H1 (cell line): Measurements from ENCODE around the gene COL16A1. TPM values are rescaled to one million over a fixed set of nuclear protein-coding genes. Genes with fewer than 3 reads are reported as not detected.

Experiments
- CTCF ChIA-PET: fragments of 300-600 bp; sonication (Branson Sonifier 250); formaldehyde crosslinking; loops from one replicate; lab custom pipeline; 2021; ENCODE audit not compliant: partially characterized antibody; lab: Charles Lee
- POLR2A ChIA-PET: fragments of 300-600 bp; sonication (Branson Sonifier 250); formaldehyde crosslinking; loops from one replicate; lab custom pipeline; 2021; ENCODE audit warnings: inconsistent platforms; ENCODE audit not compliant: partially characterized antibody; lab: Charles Lee
- DNase-seq, 2 experiments: peaks; one replicate each; pipeline versions ENCODE4 v3.0.0 to v3.0.0-alpha.2; 2010 to 2022; ENCODE audit warnings: low spot score in 2 of 2, low read depth in 1 of 2, mixed read lengths in 1 of 2
- FAIRE-seq: peaks from 2 replicates; lab custom pipeline; 2011; peaks lifted over from hg19 to GRCh38; lab: Jason Lieb, UNC
- H2AFZ ChIP-seq: 2 replicates; pipeline ENCODE4 v1.8.1; 2012; ENCODE audit warnings: low read length, inconsistent platforms
- H2AK5ac ChIP-seq: 2 replicates; pipeline ENCODE4 v1.6.1; 2013; ENCODE audit warnings: low read depth, low read length
- H2BK120ac ChIP-seq: replicated peaks from 2 replicates; pipeline ENCODE3; 2013; ENCODE audit warnings: low read depth, low read length, inconsistent platforms
- H2BK12ac ChIP-seq: 2 replicates; pipeline ENCODE4 v1.6.1; 2013; ENCODE audit warnings: low read depth, low read length
- H2BK15ac ChIP-seq: 2 replicates; pipeline ENCODE4 v1.6.1; 2013; ENCODE audit warnings: low read length
- H2BK20ac ChIP-seq: 2 replicates; pipeline ENCODE4 v1.6.1; 2013; ENCODE audit warnings: low read length
- H2BK5ac ChIP-seq: 2 replicates; pipeline ENCODE4 v1.6.1; 2013; ENCODE audit warnings: low read depth, low read length
- H3K14ac ChIP-seq: 2 replicates; pipeline ENCODE4 v1.6.1; 2013; ENCODE audit warnings: inconsistent platforms; ENCODE audit not compliant: insufficient read length
- H3K18ac ChIP-seq: 2 replicates; pipeline ENCODE4 v1.6.1; 2013; ENCODE audit warnings: low read length; ENCODE audit errors: extremely low read depth
- H3K23ac ChIP-seq: 2 replicates; pipeline ENCODE4 v1.6.1; 2013; ENCODE audit warnings: inconsistent platforms; ENCODE audit not compliant: insufficient read length
- H3K23me2 ChIP-seq: 2 replicates; pipeline ENCODE4 v1.6.1; 2013; ENCODE audit warnings: low read depth, low read length
- H3K27ac ChIP-seq: 2 replicates; pipeline ENCODE4 v1.6.1; 2011; ENCODE audit warnings: low read depth, low read length, inconsistent platforms
- H3K27me3 ChIP-seq, 4 experiments: replicated peaks in 1 of 4; 1 replicate in 1 of 4; 2 replicates in 3 of 4; pipeline versions ENCODE4 v1.6.1 to v1.8.1; 2011 to 2013; ENCODE audit warnings: low read length in 3 of 4, mild to moderate bottlenecking in 3 of 4, inconsistent platforms in 2 of 4, mixed read lengths in 2 of 4, moderate library complexity in 1 of 4; ENCODE audit not compliant: control insufficient read depth in 3 of 4, insufficient read depth in 3 of 4; ENCODE audit errors: extremely low read depth in 1 of 4
- H3K36me3 ChIP-seq, 4 experiments: 2 replicates each; pipeline versions ENCODE4 v1.6.1 to v1.8.1; 2011 to 2013; ENCODE audit warnings: mild to moderate bottlenecking in 4 of 4, low read length in 3 of 4, moderate library complexity in 2 of 4, control low read depth in 1 of 4, inconsistent platforms in 1 of 4; ENCODE audit not compliant: insufficient read depth in 4 of 4, control insufficient read depth in 2 of 4
- H3K4ac ChIP-seq: replicated peaks from 2 replicates; pipeline ENCODE3; 2013; ENCODE audit warnings: low read length, low read depth, mixed read lengths, inconsistent platforms; ENCODE audit not compliant: insufficient read length
- H3K4me1 ChIP-seq, 4 experiments: replicated peaks in 1 of 4; 1 replicate in 1 of 4; 2 replicates in 3 of 4; pipeline versions ENCODE4 v1.6.1 to v1.8.1; 2011 to 2013; ENCODE audit warnings: low read length in 3 of 4, inconsistent platforms in 2 of 4, mixed read lengths in 1 of 4; ENCODE audit not compliant: insufficient read depth in 4 of 4, control insufficient read depth in 3 of 4
- H3K4me2 ChIP-seq, 2 experiments: 2 replicates each; pipeline versions ENCODE4 v1.6.1 to v1.8.1; 2011 to 2013; ENCODE audit warnings: low read depth in 2 of 2, low read length in 2 of 2, control low read depth in 1 of 2, inconsistent platforms in 1 of 2, mild to moderate bottlenecking in 1 of 2; ENCODE audit not compliant: insufficient read depth in 1 of 2
- H3K4me3 ChIP-seq, 4 experiments: fragments of 200-600, 300-600 bp in 1 of 4; sonication (generic), shearing (Covaris generic), sonication (Bioruptor Twin) in 1 of 4; 2 replicates each; pipeline versions ENCODE4 v1.5.1 to v1.8.1; 2011 to 2016; ENCODE audit warnings: low read length in 4 of 4, low read depth in 3 of 4, control low read depth in 2 of 4, inconsistent platforms in 2 of 4, mild to moderate bottlenecking in 2 of 4, mixed read lengths in 1 of 4, moderate library complexity in 1 of 4; ENCODE audit not compliant: insufficient read depth in 2 of 4; ENCODE audit errors: extremely low read depth in 1 of 4
- H3K56ac ChIP-seq: replicated peaks from 2 replicates; pipeline ENCODE3; 2013; ENCODE audit warnings: low read depth, mild to moderate bottlenecking, mixed read lengths, low read length, inconsistent platforms; ENCODE audit not compliant: insufficient read length
- H3K79me1 ChIP-seq: 2 replicates; pipeline ENCODE4 v1.6.1; 2013; ENCODE audit warnings: low read depth, low read length, control low read depth
- H3K79me2 ChIP-seq, 2 experiments: 2 replicates each; pipeline versions ENCODE4 v1.6.1 to v1.8.1; 2012 to 2013; ENCODE audit warnings: low read length in 2 of 2, mild to moderate bottlenecking in 2 of 2, inconsistent platforms in 1 of 2; ENCODE audit not compliant: insufficient read depth in 2 of 2, control insufficient read depth in 1 of 2
- H3K9ac ChIP-seq, 4 experiments: replicated peaks in 1 of 4; 1 replicate in 1 of 4; 2 replicates in 3 of 4; pipeline versions ENCODE4 v1.6.1 to v1.8.1; 2011 to 2013; ENCODE audit warnings: low read depth in 3 of 4, low read length in 3 of 4, control low read depth in 2 of 4, mild to moderate bottlenecking in 2 of 4, moderate library complexity in 2 of 4, inconsistent platforms in 1 of 4; ENCODE audit errors: extremely low read depth in 1 of 4
- H3K9me3 ChIP-seq, 2 experiments: 2 replicates each; pipeline versions ENCODE4 v1.6.1 to v1.8.1; 2012 to 2013; ENCODE audit warnings: mild to moderate bottlenecking in 2 of 2, moderate library complexity in 2 of 2, control low read depth in 1 of 2, inconsistent platforms in 1 of 2, low read depth in 1 of 2, low read length in 1 of 2, mixed read lengths in 1 of 2; ENCODE audit not compliant: insufficient read depth in 2 of 2
- H4K20me1 ChIP-seq, 2 experiments: replicated peaks in 1 of 2; 2 replicates each; pipeline versions ENCODE3 to v1.8.1; 2011 to 2013; ENCODE audit warnings: inconsistent platforms in 2 of 2, low read length in 2 of 2, mild to moderate bottlenecking in 1 of 2; ENCODE audit not compliant: insufficient read depth in 2 of 2, control insufficient read depth in 1 of 2
- H4K5ac ChIP-seq: 2 replicates; pipeline ENCODE4 v1.6.1; 2013; ENCODE audit warnings: low read length, low read depth, mixed read lengths, inconsistent platforms; ENCODE audit not compliant: insufficient read length
- H4K8ac ChIP-seq: 2 replicates; pipeline ENCODE4 v1.8.0; 2013; ENCODE audit warnings: mild to moderate bottlenecking, moderate library complexity, low read length, inconsistent platforms; ENCODE audit not compliant: insufficient read depth; ENCODE audit errors: extremely low read depth
- H4K91ac ChIP-seq: replicated peaks from 2 replicates; pipeline ENCODE3; 2013; ENCODE audit warnings: low read length, mixed read lengths, inconsistent platforms; ENCODE audit not compliant: insufficient read length
- CBX8 ChIP-seq: fragments of 300-800, 300-1000 bp; sonication (generic); IDR thresholded peaks from 2 replicates; pipeline ENCODE4 v1.7.1; 2016; ENCODE audit warnings: low read depth, low read length, borderline replicate concordance
- CEBPB ChIP-seq: IDR thresholded peaks from 2 replicates; pipeline ENCODE4 v1.6.1; 2012; ENCODE audit warnings: low read depth, low read length
- GABPA ChIP-seq: IDR thresholded peaks from 2 replicates; pipeline ENCODE4 v1.6.1; 2011; ENCODE audit warnings: mild to moderate bottlenecking, low read length, moderate library complexity, borderline replicate concordance; ENCODE audit not compliant: insufficient read depth
- KDM1A ChIP-seq: fragments of 200-600, 300-600 bp; sonication (generic); IDR thresholded peaks from 2 replicates; pipeline ENCODE4 v1.7.1; 2016; ENCODE audit warnings: mild to moderate bottlenecking, low read length, borderline replicate concordance
- MAFK ChIP-seq: IDR thresholded peaks from 2 replicates; pipeline ENCODE4 v1.6.1; 2012; ENCODE audit warnings: low read depth, mild to moderate bottlenecking, improper control_type of control experiment, low read length
- NANOG ChIP-seq: IDR thresholded peaks from 2 replicates; pipeline ENCODE4 v1.6.1; 2011; ENCODE audit warnings: low read length, low read depth, mild to moderate bottlenecking, inconsistent platforms; ENCODE audit not compliant: insufficient read depth, poor library complexity, severe bottlenecking
- POLR2AphosphoS5 ChIP-seq: IDR thresholded peaks from 2 replicates; pipeline ENCODE4 v1.6.1; 2011; ENCODE audit warnings: low read depth, low read length
- SAP30 ChIP-seq: fragments of 300-600 bp; sonication (generic); IDR thresholded peaks from 2 replicates; pipeline ENCODE4 v1.7.1; 2012; ENCODE audit warnings: low read length, moderate library complexity, mild to moderate bottlenecking, inconsistent platforms; ENCODE audit not compliant: insufficient read depth, insufficient replicate concordance
- SRF ChIP-seq: IDR thresholded peaks from 2 replicates; pipeline ENCODE4 v1.6.1; 2011; ENCODE audit warnings: mild to moderate bottlenecking, low read depth, low read length, moderate library complexity
- TBP ChIP-seq: IDR thresholded peaks from 2 replicates; pipeline ENCODE4 v1.6.1; 2011; ENCODE audit warnings: low read depth, low read length, improper control_type of control experiment
- WGBS, 2 experiments: shearing (Covaris generic) in 1 of 2; methylation state at CpG; one replicate each; pipeline versions ENCODE4 v1.1.6 to v1.1.7; 2013 to 2015; ENCODE audit warnings: low lambda C conversion rate in 2 of 2, mixed read lengths in 2 of 2, inconsistent platforms in 1 of 2, low coverage in 1 of 2, missing lambda C conversion rate in 1 of 2; ENCODE audit not compliant: insufficient replicate concordance in 2 of 2, insufficient coverage in 1 of 2, insufficient read length in 1 of 2; ENCODE audit errors: extremely low coverage in 1 of 2, missing lambda C conversion rate in 1 of 2; 5-methylcytosine and 5-hydroxymethylcytosine counted together
- polyA plus RNA-seq, 7 experiments: library from polyadenylated mRNA; depleted of rRNA in 3 of 7; stranded (reverse) in 5 of 7; unstranded in 2 of 7; fragments of >200 nt in 5 of 7; fragments of 200-250 nt in 2 of 7; gene quantifications; 1 replicate in 5 of 7; 2 replicates in 1 of 7; 4 replicates in 1 of 7; pipeline versions ENCODE4 v1.2.1 to v1.2.3, GENCODE V29; 2011 to 2013; ENCODE audit warnings: missing spikeins in 2 of 7, mixed read lengths in 2 of 7
- total RNA-seq: library from RNA; stranded (reverse); fragmentation: NEBNext Ultra II Directional; extraction: Animal tissue kit (Norgen Biotek cat#: 25700); gene quantifications from 2 replicates; pipeline ENCODE4 v1.2.1, GENCODE V29; 2021

COL16A1 gene
- total and polyA plus RNA-seq, 2 of the 8 experiments (the other 6 are each of a cell fraction or from before 2014, with no cell fraction given) = 2.0 to 10.5 TPM

DNA sequence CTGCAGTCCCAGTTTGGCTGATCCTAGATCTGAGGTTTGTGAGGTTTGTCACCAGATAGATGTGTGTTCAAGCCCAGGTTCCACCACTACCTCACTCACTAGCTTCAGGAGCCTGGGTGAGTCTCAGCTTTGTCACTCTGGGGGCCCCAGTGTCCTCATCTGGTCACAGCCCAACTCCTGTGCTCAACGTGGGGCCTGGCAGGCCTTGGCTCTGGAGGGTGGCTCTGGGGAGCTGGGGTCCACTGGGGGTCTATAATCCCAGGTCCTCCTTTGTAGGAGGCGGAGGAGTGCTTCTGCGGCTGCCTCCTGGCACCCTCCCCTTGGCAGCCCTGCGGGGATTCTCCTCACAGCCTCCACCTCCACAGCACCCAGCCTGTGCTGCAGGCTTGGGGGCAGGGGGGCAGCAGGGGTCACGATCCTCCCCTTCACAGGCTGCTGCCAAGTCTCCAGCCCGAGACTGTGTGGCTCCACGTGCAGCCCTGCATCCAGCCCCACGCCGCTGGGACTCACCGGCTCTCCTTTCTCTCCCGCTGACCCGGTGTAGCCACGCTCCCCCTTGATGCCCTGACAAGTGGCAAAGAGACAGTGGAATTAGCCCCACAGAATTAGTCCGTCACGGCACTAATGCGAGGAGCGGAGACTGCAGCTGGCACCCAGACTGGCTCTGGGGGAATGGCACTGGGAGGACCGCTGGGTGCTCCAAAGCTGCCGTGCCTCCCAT, 36.6 kb downstream of the COL16A1 start:
- H3K4me2 ChIP-seq = no peak overlapping the region; a peak in 1 of 4 replicates
- peaks cover 0 to 13% (median 8%) of the 10 kb centered on the region in 4 experiments; a peak in 5 of 7 replicates for H3K4me1 ChIP-seq
- H3K27ac ChIP-seq = no peak overlapping the region
- H4K8ac ChIP-seq = no peak overlapping the region
- no peak overlapping the region for H3K14ac ChIP-seq
- H3K79me1 ChIP-seq = no peaks in the 10 kb centered on the region
- H3K9ac ChIP-seq = no peak overlapping the region; a peak in 1 of 7 replicates
- no peak overlapping the region for H3K56ac ChIP-seq
- H2BK5ac ChIP-seq = no peak overlapping the region; the same call in 1 of the 2 replicates
- no peak overlapping the region for H3K23ac ChIP-seq
- H3K4me3 ChIP-seq = no peak overlapping the region
- H2BK15ac ChIP-seq = no peak overlapping the region
- H3K36me3 ChIP-seq = no peaks in the 10 kb centered on the region
- no peak overlapping the region for H2BK20ac ChIP-seq
- no peaks in the 10 kb centered on the region for H3K23me2 ChIP-seq
- H4K5ac ChIP-seq = no peak overlapping the region
- FAIRE-seq = no peak
- no peak overlapping the region for H2AK5ac ChIP-seq
- no peak overlapping the region for H2BK120ac ChIP-seq
- no peaks in the 10 kb centered on the region for H4K20me1 ChIP-seq
- ChIA-PET POLR2A (interaction anchor here (0.8 to 1.8 kb wide), 4 partner anchors 11 to 278 kb away, joined by 3 to 5 read pairs (median 4); no protein-coding TSS in a partner anchor), CTCF (interaction anchor here (1.0 to 19.3 kb wide), 9 partner anchors 14 to 123 kb away, joined by 3 to 370 read pairs (median 80); partner anchors contain the start of gene COL16A1)
- H3K27me3 ChIP-seq = no peaks in the 10 kb centered on the region
- H3K18ac ChIP-seq = no peak overlapping the region
- no peak for DNase-seq
- H3K9me3 ChIP-seq = no peaks in the 10 kb centered on the region
- no peak overlapping the region for H2AFZ ChIP-seq
- no peak overlapping the region for H4K91ac ChIP-seq
- H3K4ac ChIP-seq = no peak overlapping the region
- H3K79me2 ChIP-seq = no peaks in the 10 kb centered on the region
- no peak overlapping the region for H2BK12ac ChIP-seq
- TF ChIP-seq NANOG (no peak), TBP (no peak), SAP30 (no peak), CEBPB (no peak), SRF (no peak), KDM1A (no peak), CBX8 (no peak), POLR2AphosphoS5 (no peak), MAFK (no peak), GABPA (no peak)
- WGBS, 2 experiments = 86% methylated on average over 15 of the region's 19 CpGs; no CpG with 5 or more reads in 1 of the 2 experiments
